ENCODE results near the gene RNF186.

The RNF186 gene

GRCh38 chr1:19769211-19769932, 45.7 kb downstream of the RNF186 start:
- no peak for FAIRE-seq
- DNase-seq (ENCODE audit: insufficient read length, low spot score), result no peak

GRCh38 chr1:19768353-19769210, 46.5 kb downstream of the RNF186 start:
- FAIRE-seq, result no peak
- no peak for DNase-seq (ENCODE audit: insufficient read length, low spot score)

- DNase-seq (ENCODE audit: insufficient read length, low spot score), result peak; percentile 84
These were observed 49.5 kb downstream of the RNF186 start for GRCh38 chr1:19765623-19766022.

GRCh38 chr1:19764848-19765247, 50.2 kb downstream of the RNF186 start:
- DNase-seq (ENCODE audit: insufficient read length, low spot score), result no peak
- FAIRE-seq, result no peak

More at GRCh38 chr1:19765623-19766022, 49.5 kb downstream of the RNF186 start:
- no peak for FAIRE-seq
